ENCODE measurements around the gene AKT3. TPM values are rescaled to one million over a fixed set of nuclear protein-coding genes. Genes with fewer than 3 reads are reported as not detected.

Gene AKT3
- total RNA-seq, 4 donors from 2014 or later: 2.0 to 32.2 (median 9.3) TPM

DNA sequence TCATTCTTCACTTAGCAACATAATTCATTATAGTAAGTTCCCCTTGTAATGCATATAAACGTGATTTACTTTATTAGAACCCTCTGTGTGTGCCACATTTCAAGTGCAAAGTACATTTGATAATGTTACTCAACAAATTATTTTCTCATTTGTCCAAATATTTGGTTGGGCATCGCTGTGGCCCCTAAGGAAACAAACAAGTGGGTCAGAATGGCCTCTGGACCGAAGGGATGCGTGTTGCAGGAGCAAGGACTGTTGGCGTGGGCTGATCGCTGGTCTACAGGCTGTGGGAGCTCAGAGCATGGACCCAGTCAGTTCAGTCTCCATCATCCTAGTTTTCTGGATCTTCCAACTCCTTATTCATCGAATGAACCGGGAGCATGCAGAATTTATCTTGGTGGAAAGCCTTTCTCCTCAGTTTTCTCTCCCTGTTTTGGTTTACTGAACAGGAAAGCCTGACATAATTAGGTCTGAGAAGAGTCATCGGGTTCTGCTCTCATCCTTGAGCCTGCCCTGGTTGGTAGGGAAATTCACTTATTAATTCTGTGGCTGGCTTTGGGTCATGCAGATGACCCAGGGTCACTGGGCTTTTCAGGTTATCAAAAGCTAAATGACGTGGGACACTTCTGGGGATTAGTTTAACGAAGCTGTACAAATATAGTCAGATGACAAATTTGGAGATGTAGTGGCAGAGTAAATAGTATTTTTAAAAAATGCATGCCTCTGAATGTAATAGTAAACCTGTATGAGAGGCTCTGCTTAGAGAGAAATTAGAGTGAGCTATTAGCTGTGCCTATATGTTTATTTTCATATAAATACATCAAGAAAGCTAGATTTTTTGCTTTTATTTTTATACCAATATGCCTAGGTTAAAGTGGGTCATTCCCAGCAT lies 394.0 kb downstream of the AKT3 start:
- DNase-seq: no peak
- intact Hi-C loops (cut with DNase I): no loop called here
- H3K9me3 ChIP-seq: no peaks in the 10 kb centered on the region
- no peak overlapping the region for H3K4me3 ChIP-seq
- 89% methylated on average over 11 of the region's 11 CpGs for WGBS, 2 donors
- TF ChIP-seq, protein P1, sequence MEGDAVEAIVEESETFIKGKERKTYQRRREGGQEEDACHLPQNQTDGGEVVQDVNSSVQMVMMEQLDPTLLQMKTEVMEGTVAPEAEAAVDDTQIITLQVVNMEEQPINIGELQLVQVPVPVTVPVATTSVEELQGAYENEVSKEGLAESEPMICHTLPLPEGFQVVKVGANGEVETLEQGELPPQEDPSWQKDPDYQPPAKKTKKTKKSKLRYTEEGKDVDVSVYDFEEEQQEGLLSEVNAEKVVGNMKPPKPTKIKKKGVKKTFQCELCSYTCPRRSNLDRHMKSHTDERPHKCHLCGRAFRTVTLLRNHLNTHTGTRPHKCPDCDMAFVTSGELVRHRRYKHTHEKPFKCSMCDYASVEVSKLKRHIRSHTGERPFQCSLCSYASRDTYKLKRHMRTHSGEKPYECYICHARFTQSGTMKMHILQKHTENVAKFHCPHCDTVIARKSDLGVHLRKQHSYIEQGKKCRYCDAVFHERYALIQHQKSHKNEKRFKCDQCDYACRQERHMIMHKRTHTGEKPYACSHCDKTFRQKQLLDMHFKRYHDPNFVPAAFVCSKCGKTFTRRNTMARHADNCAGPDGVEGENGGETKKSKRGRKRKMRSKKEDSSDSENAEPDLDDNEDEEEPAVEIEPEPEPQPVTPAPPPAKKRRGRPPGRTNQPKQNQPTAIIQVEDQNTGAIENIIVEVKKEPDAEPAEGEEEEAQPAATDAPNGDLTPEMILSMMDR (IDR thresholded peaks at IDR 0.05): no peak
- TF ChIP-seq POLR2A (IDR thresholded peaks at IDR 0.05): no peak
- H3K27me3 ChIP-seq: no peaks in the 10 kb centered on the region
- peaks cover 0 to 22% (median 0%) of the 10 kb centered on the region in 3 donors for H3K36me3 ChIP-seq
- H3K4me1 ChIP-seq: no peaks in the 10 kb centered on the region
- no peak overlapping the region for H3K27ac ChIP-seq

GRCh38 chr1:243454328-243454997 lies 395.6 kb downstream of the AKT3 start:
- peaks cover 0 to 13% (median 0%) of the 10 kb centered on the region in 3 donors for H3K36me3 ChIP-seq
- H3K4me3 ChIP-seq: no peak overlapping the region
- intact Hi-C loops (cut with DNase I): no loop called here
- no peaks in the 10 kb centered on the region for H3K4me1 ChIP-seq
- DNase-seq: no peak
- no peak overlapping the region for H3K27ac ChIP-seq
- WGBS, 2 donors: 84 to 91% methylated on average over 17 of the region's 17 CpGs
- no peaks in the 10 kb centered on the region for H3K9me3 ChIP-seq
- no peaks in the 10 kb centered on the region for H3K27me3 ChIP-seq
- TF ChIP-seq, protein P1 (IDR thresholded peaks at IDR 0.05): no peak
- TF ChIP-seq POLR2A (IDR thresholded peaks at IDR 0.05): no peak

- no peak for TF ChIP-seq POLR2A (IDR thresholded peaks at IDR 0.05)
- TF ChIP-seq, protein P1 (IDR thresholded peaks at IDR 0.05): no peak
- H3K9me3 ChIP-seq: no peaks in the 10 kb centered on the region
- 82 to 88% methylated on average over 2 of the region's 2 CpGs for WGBS, 2 donors
- H3K27me3 ChIP-seq: no peaks in the 10 kb centered on the region
- peaks cover 0 to 18% (median 10%) of the 10 kb centered on the region in 3 donors for H3K4me1 ChIP-seq
- no peak overlapping the region for H3K27ac ChIP-seq
- intact Hi-C loops (cut with DNase I): no loop called here
- no peak overlapping the region for H3K4me3 ChIP-seq
- DNase-seq: no peak
- peaks cover 0 to 13% (median 0%) of the 10 kb centered on the region in 3 donors for H3K36me3 ChIP-seq
These were observed 398.0 kb downstream of the AKT3 start for GRCh38 chr1:243452092-243452491.

GRCh38 chr1:243449373-243449772 lies 400.7 kb downstream of the AKT3 start:
- Histone ChIP-seq H3K27me3 (no peaks in the 10 kb centered on the region), H3K9me3 (no peaks in the 10 kb centered on the region), H3K4me1 (peaks cover 6 to 27% (median 12%) of the 10 kb centered on the region in 3 donors), H3K4me3 (no peak overlapping the region), H3K36me3 (peaks cover 0 to 15% (median 0%) of the 10 kb centered on the region in 3 donors), H3K27ac (no peak overlapping the region)
- no peak for DNase-seq
- intact Hi-C loops (cut with DNase I): no loop called here
- WGBS, 2 donors: 89 to 97% methylated on average over 6 of the region's 6 CpGs
- no peak for TF ChIP-seq POLR2A (IDR thresholded peaks at IDR 0.05)
- TF ChIP-seq, protein P1 (IDR thresholded peaks at IDR 0.05): no peak

DNA sequence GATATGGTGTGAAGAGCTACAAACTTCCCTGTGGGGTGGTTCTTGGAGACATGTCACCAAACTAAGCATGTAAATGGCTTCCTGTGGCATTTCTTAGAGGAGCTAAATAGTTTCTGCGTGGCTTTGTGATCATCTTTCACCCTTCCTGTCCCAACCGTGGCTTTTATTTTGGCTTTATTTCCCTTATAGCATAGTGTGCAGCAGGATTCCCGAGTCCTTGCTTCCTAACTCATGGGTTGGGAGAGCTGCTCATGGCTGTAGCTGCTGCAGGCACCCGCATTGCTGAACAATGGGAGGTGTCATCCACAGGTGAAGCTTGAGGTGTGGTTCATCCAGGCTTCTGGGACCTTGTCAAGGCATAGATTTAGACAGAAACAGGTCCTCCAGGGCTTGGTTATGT lies 402.2 kb downstream of the AKT3 start:
- no peaks in the 10 kb centered on the region for H3K9me3 ChIP-seq
- no peak for DNase-seq
- H3K36me3 ChIP-seq: peaks cover 0 to 15% (median 0%) of the 10 kb centered on the region in 3 donors
- TF ChIP-seq, protein P1 (IDR thresholded peaks at IDR 0.05): no peak
- no peak for TF ChIP-seq POLR2A (IDR thresholded peaks at IDR 0.05)
- H3K27me3 ChIP-seq: no peaks in the 10 kb centered on the region
- peak overlapping the region; percentile 24 to 86 (median 60) for H3K27ac ChIP-seq
- H3K4me3 ChIP-seq: no peak overlapping the region
- intact Hi-C loops (cut with DNase I): no loop called here
- peaks cover 6 to 27% (median 12%) of the 10 kb centered on the region in 3 donors for H3K4me1 ChIP-seq
- WGBS, 2 donors: 48% methylated on average over 3 to 4 of the region's 4 CpGs

Measured in esophagus squamous epithelium (tissue), 5 donors.